ENCODE results near the gene KCNG2. TPM values are rescaled to one million over a fixed set of nuclear protein-coding genes. Genes with fewer than 3 reads are reported as not detected.

KCNG2 gene
- total and polyA plus RNA-seq, 2 of the 8 experiments (the other 6 are each of a cell fraction or from before 2014, with no cell fraction given): 0.19 to 0.74 TPM

GRCh38 chr18:79768745-79769144 lies 29.0 kb upstream of the KCNG2 start:
- H3K27me3 ChIP-seq (replicated peaks in 1 of 4; ENCODE audit: control insufficient read depth in 3 of 4, extremely low read depth in 1 of 4, insufficient read depth in 3 of 4, low read length in 3 of 4): no peaks in the 10 kb centered on the region
- no peaks in the 10 kb centered on the region for H4K20me1 ChIP-seq (replicated peaks in 1 of 2; ENCODE audit: control insufficient read depth in 1 of 2, insufficient read depth in 2 of 2, low read length in 2 of 2)
- H2AFZ ChIP-seq (ENCODE audit: low read length): no peak overlapping the region
- no peak overlapping the region for H3K9ac ChIP-seq (replicated peaks in 1 of 4; ENCODE audit: extremely low read depth in 1 of 4, low read depth in 3 of 4, low read length in 3 of 4)
- H3K79me2 ChIP-seq (ENCODE audit: control insufficient read depth in 1 of 2, insufficient read depth in 2 of 2, low read length in 2 of 2): no peaks in the 10 kb centered on the region
- H3K23ac ChIP-seq (ENCODE audit: insufficient read length): no peak overlapping the region
- no peaks in the 10 kb centered on the region for H3K79me1 ChIP-seq (ENCODE audit: low read depth, low read length)
- ChIA-PET POLR2A (ENCODE audit: partially characterized antibody) (no interaction called here), CTCF (ENCODE audit: partially characterized antibody) (no interaction called here)
- H2BK5ac ChIP-seq (ENCODE audit: low read depth, low read length): no peak overlapping the region
- no peak overlapping the region for H4K5ac ChIP-seq (ENCODE audit: insufficient read length, low read depth, low read length)
- no peaks in the 10 kb centered on the region for H3K36me3 ChIP-seq (ENCODE audit: control insufficient read depth in 2 of 4, insufficient read depth in 4 of 4, low read length in 3 of 4)
- no peak overlapping the region for H3K4ac ChIP-seq (replicated peaks; ENCODE audit: insufficient read length, low read depth, low read length)
- H2BK15ac ChIP-seq (ENCODE audit: low read length): no peak overlapping the region
- no peak overlapping the region for H2BK12ac ChIP-seq (ENCODE audit: low read depth, low read length)
- H3K23me2 ChIP-seq (ENCODE audit: low read depth, low read length): no peaks in the 10 kb centered on the region
- H3K56ac ChIP-seq (replicated peaks; ENCODE audit: insufficient read length, low read depth, low read length): no peak overlapping the region
- H3K9me3 ChIP-seq (ENCODE audit: insufficient read depth in 2 of 2, low read depth in 1 of 2, low read length in 1 of 2): peaks cover 10 to 11% of the 10 kb centered on the region in 2 experiments
- H3K4me2 ChIP-seq (ENCODE audit: insufficient read depth in 1 of 2, low read depth in 2 of 2, low read length in 2 of 2): no peak overlapping the region
- no peak overlapping the region for H3K4me3 ChIP-seq (ENCODE audit: extremely low read depth in 1 of 4, insufficient read depth in 2 of 4, low read depth in 3 of 4, low read length in 4 of 4)
- H3K18ac ChIP-seq (ENCODE audit: extremely low read depth, low read length): no peak overlapping the region
- H3K14ac ChIP-seq (ENCODE audit: insufficient read length): no peak overlapping the region
- no peak overlapping the region for H2BK20ac ChIP-seq (ENCODE audit: low read length)
- FAIRE-seq (no peak), DNase-seq (ENCODE audit: low read depth in 1 of 2, low spot score in 2 of 2) (no peak)
- no peaks in the 10 kb centered on the region for H3K4me1 ChIP-seq (replicated peaks in 1 of 4; ENCODE audit: control insufficient read depth in 3 of 4, insufficient read depth in 4 of 4, low read length in 3 of 4)
- H4K91ac ChIP-seq (replicated peaks; ENCODE audit: insufficient read length, low read length): no peak overlapping the region
- TF ChIP-seq SIRT6 (IDR thresholded peaks at IDR 0.05; ENCODE audit: low read length) (no peak), KDM5A (IDR thresholded peaks at IDR 0.05; ENCODE audit: low read length) (no peak), CTBP2 (IDR thresholded peaks at IDR 0.05; ENCODE audit: borderline replicate concordance, insufficient read depth, insufficient read length, low read length) (no peak), BACH1 (IDR thresholded peaks at IDR 0.05; ENCODE audit: low read length) (no peak), NANOG (IDR thresholded peaks at IDR 0.05; ENCODE audit: insufficient read depth, low read depth, low read length, poor library complexity, severe bottlenecking) (no peak), ATF2 (IDR thresholded peaks at IDR 0.05; ENCODE audit: low read length) (no peak), MAFK (IDR thresholded peaks at IDR 0.05; ENCODE audit: low read depth, low read length) (no peak), FOSL1 (IDR thresholded peaks at IDR 0.05; ENCODE audit: insufficient read depth, low read depth, low read length) (no peak), PHF8 (conservative IDR thresholded peaks at IDR 0.05; ENCODE audit: low read depth, low read length) (no peak)
- no peak overlapping the region for H3K27ac ChIP-seq (ENCODE audit: low read depth, low read length)
- no peak overlapping the region for H4K8ac ChIP-seq (ENCODE audit: extremely low read depth, insufficient read depth, low read length)
- H2AK5ac ChIP-seq (ENCODE audit: low read depth, low read length): no peak overlapping the region
- WGBS, 2 experiments (ENCODE audit: extremely low coverage in 1 of 2, insufficient coverage in 1 of 2, insufficient read length in 1 of 2, insufficient replicate concordance in 2 of 2, low coverage in 1 of 2, low lambda C conversion rate in 2 of 2, missing lambda C conversion rate in 1 of 2): 70% methylated on average over 3 of the region's 3 CpGs; no CpG with 5 or more reads in 1 of the 2 experiments
- no peak overlapping the region for H2BK120ac ChIP-seq (replicated peaks; ENCODE audit: low read depth, low read length)

All from H1 (cell line).